Lower leg skin (tissue), 4 donors: ENCODE results near the gene PROX1. TPM values are rescaled to one million over a fixed set of nuclear protein-coding genes. Genes with fewer than 3 reads are reported as not detected.

Experiments used
- DNase-seq, 2 donors: peaks; one replicate each; pipeline ENCODE4 v3.0.0-alpha.2; 2019; ENCODE audit warnings: low spot score in 2 of 2
- H3K4me3 ChIP-seq: fragments of 200-600 bp; sonication (generic); 2 replicates; pipeline ENCODE4 v1.5.1; 2017; ENCODE audit warnings: mild to moderate bottlenecking, low read depth; ENCODE audit not compliant: poor library complexity, severe bottlenecking
- CTCF ChIP-seq, 3 donors: fragments of 450-650 bp; IDR thresholded peaks; one replicate each; pipeline ENCODE4 v1.5.1; 2016; ENCODE audit warnings: antibody characterized with exemption in 3 of 3, mild to moderate bottlenecking in 3 of 3, moderate library complexity in 2 of 3
- POLR2A ChIP-seq, 2 donors: fragments of 450-650 bp; IDR thresholded peaks; one replicate each; pipeline ENCODE4 v1.6.1; 2016 to 2017; ENCODE audit warnings: antibody characterized with exemption in 2 of 2, mild to moderate bottlenecking in 1 of 2, moderate library complexity in 1 of 2
- WGBS, 2 donors: methylation state at CpG; one replicate each; pipeline ENCODE4 v1.1.5; 2018; 5-methylcytosine and 5-hydroxymethylcytosine counted together
- intact Hi-C: fragments of 100-400 bp; cut with DNase I; formaldehyde crosslinking; loops from one replicate; pipeline ENCODE4 v1.15.0; 2023; ENCODE audit warnings: low total_unique reads
- total RNA-seq, 4 donors: library from RNA; depleted of rRNA; stranded (reverse); fragments of >200 nt; gene quantifications; one replicate each; pipeline ENCODE4 v1.1.0, GENCODE V29; 2016

Gene PROX1
- total RNA-seq, 4 donors from 2014 or later: 0.74 to 4.2 (median 1.9) TPM

DNA sequence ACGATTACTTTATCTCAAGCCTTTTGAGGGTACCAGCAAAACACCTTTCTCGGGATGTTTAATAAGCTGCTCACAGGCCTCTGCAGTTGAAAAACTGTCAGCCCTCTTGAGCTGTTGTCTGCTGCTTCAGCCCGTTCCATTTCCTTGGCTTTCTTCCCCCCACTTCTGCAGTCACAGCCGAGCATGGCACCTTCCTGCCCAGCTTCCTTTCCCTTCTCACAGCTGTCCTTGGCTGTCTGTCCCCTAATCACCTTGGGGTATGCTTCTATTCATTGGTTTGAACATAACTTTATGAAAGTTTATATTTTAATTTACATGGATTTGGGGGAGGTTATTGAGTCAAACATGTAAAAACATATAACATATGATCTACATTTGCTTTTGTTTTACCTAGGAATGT, 6.9 kb upstream of the PROX1 start:
- no peak for TF ChIP-seq CTCF (IDR thresholded peaks at IDR 0.05)
- TF ChIP-seq POLR2A (IDR thresholded peaks at IDR 0.05): no peak
- WGBS, 2 donors: 66 to 73% methylated on average over 4 of the region's 4 CpGs
- H3K4me3 ChIP-seq: no peak overlapping the region
- intact Hi-C loops: no loop called here
- DNase-seq: no peak

DNA sequence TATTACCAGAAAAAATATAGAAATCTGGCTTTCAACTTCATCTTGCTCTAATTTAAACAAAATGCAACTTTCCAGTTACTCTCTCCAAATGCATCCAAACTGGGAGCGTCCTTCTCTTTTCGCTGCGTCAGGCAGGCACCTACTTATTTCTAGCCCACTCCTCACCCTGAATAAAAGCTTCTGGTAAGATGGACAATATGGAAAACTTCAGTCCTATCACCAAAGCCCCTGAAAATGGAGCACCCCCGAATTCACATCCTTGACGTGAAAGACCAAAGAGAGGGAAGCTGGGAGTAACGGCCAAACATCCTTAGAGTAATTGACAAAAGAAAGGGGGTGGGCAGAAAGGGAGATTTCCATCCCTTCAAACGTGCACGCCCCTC, 5.5 kb upstream of the PROX1 start:
- H3K4me3 ChIP-seq: no peak overlapping the region
- 17 to 22% methylated on average over 8 of the region's 8 CpGs for WGBS, 2 donors

DNA sequence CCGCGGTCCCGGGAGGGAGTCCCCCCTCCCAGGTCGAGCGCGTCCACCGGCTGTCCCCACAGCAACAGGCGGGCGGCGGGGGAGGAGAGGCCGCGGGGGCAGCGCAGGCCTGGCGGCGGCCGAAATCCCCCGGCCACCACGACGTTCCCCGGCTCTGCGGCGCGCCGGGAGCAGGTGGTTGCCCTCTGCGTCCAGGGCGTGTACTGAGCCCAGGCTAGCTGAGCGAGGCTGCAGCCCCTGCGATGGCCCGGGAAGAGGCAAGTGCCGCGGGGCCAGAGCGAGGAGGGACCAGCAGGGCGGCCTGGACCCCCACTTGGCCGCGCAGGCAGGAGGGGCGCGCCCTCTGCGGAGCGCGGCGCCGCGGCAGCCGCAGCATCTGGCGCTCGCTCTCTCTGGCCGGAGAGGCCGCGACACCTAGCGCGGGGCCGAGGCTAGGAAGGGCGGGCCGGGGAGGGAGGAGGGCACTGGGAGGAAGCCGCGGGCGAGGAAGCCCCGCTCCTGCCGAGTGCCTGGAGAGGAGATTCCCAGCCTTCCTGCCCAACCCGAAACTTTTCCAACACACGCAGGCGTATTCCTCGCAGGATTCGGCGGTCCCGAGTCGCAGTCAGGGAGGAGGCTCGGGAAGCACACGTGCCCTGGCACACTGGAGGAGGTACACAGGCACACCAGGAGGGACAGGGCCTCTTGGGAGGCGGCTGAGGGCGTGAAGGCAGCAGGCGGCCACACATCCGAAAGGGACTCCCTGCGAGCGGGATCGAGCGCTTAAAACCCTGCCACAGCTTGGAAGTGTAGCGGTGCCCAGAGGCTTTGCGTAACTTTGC, 4.9 kb upstream of the PROX1 start:
- intact Hi-C loops: no loop called here
- DNase-seq: no peak
- TF ChIP-seq POLR2A (IDR thresholded peaks at IDR 0.05) (no peak), CTCF (IDR thresholded peaks at IDR 0.05) (no peak)
- WGBS, 2 donors: 3 to 9% methylated on average over 32 to 40 of the region's 79 CpGs
- H3K4me3 ChIP-seq: no peak overlapping the region

More for the DNA sequence above, 5.5 kb upstream of the PROX1 start:
- TF ChIP-seq CTCF (IDR thresholded peaks at IDR 0.05) (no peak), POLR2A (IDR thresholded peaks at IDR 0.05) (no peak)
- intact Hi-C loops: no loop called here
- DNase-seq: no peak

DNA sequence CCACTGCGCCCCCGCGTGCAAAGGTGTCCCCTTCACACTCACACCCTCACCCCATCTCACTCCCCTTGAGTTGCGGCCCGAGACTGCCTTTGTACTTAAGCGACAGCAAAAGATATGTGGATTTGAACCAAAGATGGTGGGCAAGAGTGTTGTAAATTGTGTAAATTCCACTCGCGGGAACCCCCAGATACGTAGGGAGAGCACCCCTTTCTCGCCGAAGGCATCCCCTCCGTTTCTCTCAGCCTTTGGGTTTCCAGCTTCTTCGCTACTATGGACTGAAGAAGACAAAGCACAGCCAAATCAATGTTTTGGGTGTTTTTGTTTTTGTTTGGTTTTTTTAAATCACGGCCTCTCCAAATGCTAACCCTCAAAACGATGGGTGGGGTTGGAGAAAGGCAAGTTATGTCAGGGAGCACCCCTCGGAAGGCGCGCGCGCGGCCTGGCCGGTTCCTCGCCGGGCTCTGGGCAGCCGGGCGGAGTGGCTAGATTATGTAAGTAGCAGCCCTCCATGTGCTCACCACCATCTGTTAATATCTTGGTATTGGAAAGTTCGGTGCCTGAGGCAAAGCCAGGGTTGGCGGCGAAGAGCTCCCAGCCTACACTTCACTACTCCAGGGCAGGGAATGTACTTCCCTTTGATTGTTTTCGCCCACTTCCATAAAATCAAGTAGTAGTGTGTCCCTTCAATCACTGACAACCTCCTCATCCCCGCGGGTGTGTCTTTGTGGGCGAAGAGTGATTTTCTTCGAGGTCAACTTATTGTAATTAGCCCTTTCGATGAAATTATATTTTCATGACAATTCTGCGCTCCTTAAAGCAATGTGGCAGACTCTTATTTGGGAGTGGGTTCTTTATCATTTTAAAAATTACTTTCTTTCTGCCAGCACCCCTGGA, 4.0 kb upstream of the PROX1 start:
- intact Hi-C loops: no loop called here
- TF ChIP-seq POLR2A (IDR thresholded peaks at IDR 0.05) (no peak), CTCF (IDR thresholded peaks at IDR 0.05) (no peak)
- no peak for DNase-seq
- H3K4me3 ChIP-seq: no peak overlapping the region
- WGBS, 2 donors: 48 to 52% methylated on average over 36 of the region's 36 CpGs

GRCh38 chr1:213984387-213985208, 3.2 kb upstream of the PROX1 start:
- no peak overlapping the region for H3K4me3 ChIP-seq
- intact Hi-C loops: no loop called here
- 56 to 66% methylated on average over 15 of the region's 15 CpGs for WGBS, 2 donors
- DNase-seq: no peak
- no peak for TF ChIP-seq POLR2A (IDR thresholded peaks at IDR 0.05)
- no peak for TF ChIP-seq CTCF (IDR thresholded peaks at IDR 0.05)
